Esophagus muscularis mucosa (tissue), 4 donors: ENCODE data around the gene GPR152. TPM values are rescaled to one million over a fixed set of nuclear protein-coding genes. Genes with fewer than 3 reads are reported as not detected.

ENCODE experiments used
- DNase-seq: peaks from one replicate; pipeline ENCODE4 v3.0.0-alpha.2; 2017; ENCODE audit errors: extremely low spot score
- H3K27ac ChIP-seq, 4 donors: fragments of 200-600 bp; sonication (generic); replicated peaks in 1 of 4; 1 replicate in 3 of 4; 2 replicates in 1 of 4; pipeline ENCODE4 v1.5.1; 2016 to 2019; ENCODE audit warnings: mild to moderate bottlenecking in 1 of 4
- H3K27me3 ChIP-seq, 4 donors: fragments of 200-600 bp; sonication (generic); one replicate each; pipeline versions ENCODE4 v1.5.1 to v1.6.0; 2016 to 2019
- H3K36me3 ChIP-seq, 4 donors: fragments of 200-600 bp; sonication (generic); one replicate each; pipeline ENCODE4 v1.5.1; 2016 to 2019
- H3K4me1 ChIP-seq, 4 donors: fragments of 200-600 bp; sonication (generic); one replicate each; pipeline ENCODE4 v1.5.1; 2016 to 2019
- H3K4me3 ChIP-seq, 4 donors: fragments of 200-600 bp; sonication (generic); 1 replicate in 2 of 4; 2 replicates in 2 of 4; pipeline ENCODE4 v1.5.1; 2016 to 2019; ENCODE audit warnings: mild to moderate bottlenecking in 4 of 4, moderate library complexity in 1 of 4
- H3K9me3 ChIP-seq, 4 donors: fragments of 200-600 bp; sonication (generic); 1 replicate in 3 of 4; 2 replicates in 1 of 4; pipeline ENCODE4 v1.5.1; 2016 to 2019
- EP300 ChIP-seq: sonication (generic); formaldehyde crosslinking; IDR thresholded peaks from one replicate; pipeline ENCODE4 v1.6.1; 2017; ENCODE audit warnings: antibody characterized with exemption
- POLR2A ChIP-seq: fragments of 450-650 bp; IDR thresholded peaks from one replicate; pipeline ENCODE4 v1.6.1; 2017; ENCODE audit warnings: antibody characterized with exemption, moderate library complexity, mild to moderate bottlenecking, low read depth
- POLR2AphosphoS5 ChIP-seq, 2 donors: sonication (generic); formaldehyde crosslinking; IDR thresholded peaks; one replicate each; pipeline ENCODE4 v1.6.1; 2017; ENCODE audit warnings: antibody characterized with exemption in 2 of 2
- WGBS: methylation state at CpG from one replicate; pipeline ENCODE4 v1.1.5; 2018; 5-methylcytosine and 5-hydroxymethylcytosine counted together
- intact Hi-C: fragments of 100-400 bp; cut with DNase I; formaldehyde crosslinking; loops from one replicate; pipeline ENCODE4 v1.15.1; 2023
- total RNA-seq, 4 donors: library from RNA; depleted of rRNA; stranded (reverse); fragments of >200 nt; gene quantifications; one replicate each; pipeline versions ENCODE4 v1.1.0 to v1.2.1, GENCODE V29; 2016
- TF ChIP-seq, protein P1 (sequence below), 3 experiments: fragments of 200-600 bp in 2 of 3; fragments of 450-650 bp in 1 of 3; sonication (generic) in 2 of 3; IDR thresholded peaks; one replicate each; pipeline ENCODE4 v1.5.1; 2017 to 2019; ENCODE audit warnings: antibody characterized with exemption in 3 of 3, mild to moderate bottlenecking in 2 of 3, moderate library complexity in 1 of 3

Gene GPR152
- total RNA-seq, 4 donors from 2014 or later: not detected

GRCh38 chr11:67492069-67492727, 39.7 kb upstream of the GPR152 start:
- no peak for DNase-seq
- WGBS: 90% methylated on average over 2 of the region's 19 CpGs
- peak overlapping the region in 2 of 4 donors; percentile 15 to 20 for H3K27ac ChIP-seq
- H3K27me3 ChIP-seq: no peaks in the 10 kb centered on the region
- no peak overlapping the region for H3K4me3 ChIP-seq
- peaks cover 0 to 13% (median 10%) of the 10 kb centered on the region in 4 donors for H3K4me1 ChIP-seq
- intact Hi-C loops: no loop called here
- TF ChIP-seq POLR2A (no peak), POLR2AphosphoS5 (IDR thresholded peaks at IDR 0.05) (no peak), EP300 (no peak)
- TF ChIP-seq, protein P1, sequence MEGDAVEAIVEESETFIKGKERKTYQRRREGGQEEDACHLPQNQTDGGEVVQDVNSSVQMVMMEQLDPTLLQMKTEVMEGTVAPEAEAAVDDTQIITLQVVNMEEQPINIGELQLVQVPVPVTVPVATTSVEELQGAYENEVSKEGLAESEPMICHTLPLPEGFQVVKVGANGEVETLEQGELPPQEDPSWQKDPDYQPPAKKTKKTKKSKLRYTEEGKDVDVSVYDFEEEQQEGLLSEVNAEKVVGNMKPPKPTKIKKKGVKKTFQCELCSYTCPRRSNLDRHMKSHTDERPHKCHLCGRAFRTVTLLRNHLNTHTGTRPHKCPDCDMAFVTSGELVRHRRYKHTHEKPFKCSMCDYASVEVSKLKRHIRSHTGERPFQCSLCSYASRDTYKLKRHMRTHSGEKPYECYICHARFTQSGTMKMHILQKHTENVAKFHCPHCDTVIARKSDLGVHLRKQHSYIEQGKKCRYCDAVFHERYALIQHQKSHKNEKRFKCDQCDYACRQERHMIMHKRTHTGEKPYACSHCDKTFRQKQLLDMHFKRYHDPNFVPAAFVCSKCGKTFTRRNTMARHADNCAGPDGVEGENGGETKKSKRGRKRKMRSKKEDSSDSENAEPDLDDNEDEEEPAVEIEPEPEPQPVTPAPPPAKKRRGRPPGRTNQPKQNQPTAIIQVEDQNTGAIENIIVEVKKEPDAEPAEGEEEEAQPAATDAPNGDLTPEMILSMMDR (IDR thresholded peaks at IDR 0.05): no peak
- H3K36me3 ChIP-seq: peaks cover 20 to 96% (median 90%) of the 10 kb centered on the region in 4 donors
- H3K9me3 ChIP-seq: no peaks in the 10 kb centered on the region

GRCh38 chr11:67491276-67492068, 38.9 kb upstream of the GPR152 start:
- peak overlapping the region; percentile 20 to 49 (median 41) for H3K27ac ChIP-seq
- intact Hi-C loops: no loop called here
- 84% methylated on average over 15 of the region's 24 CpGs for WGBS
- no peak overlapping the region for H3K4me3 ChIP-seq
- peaks cover 22 to 98% (median 89%) of the 10 kb centered on the region in 4 donors for H3K36me3 ChIP-seq
- DNase-seq: no peak
- no peaks in the 10 kb centered on the region for H3K27me3 ChIP-seq
- H3K4me1 ChIP-seq: peaks cover 0 to 16% (median 11%) of the 10 kb centered on the region in 4 donors
- no peak for TF ChIP-seq EP300
- TF ChIP-seq POLR2AphosphoS5 (IDR thresholded peaks at IDR 0.05): no peak
- no peak for TF ChIP-seq POLR2A
- TF ChIP-seq, protein P1 (IDR thresholded peaks at IDR 0.05): no peak
- no peaks in the 10 kb centered on the region for H3K9me3 ChIP-seq

DNA sequence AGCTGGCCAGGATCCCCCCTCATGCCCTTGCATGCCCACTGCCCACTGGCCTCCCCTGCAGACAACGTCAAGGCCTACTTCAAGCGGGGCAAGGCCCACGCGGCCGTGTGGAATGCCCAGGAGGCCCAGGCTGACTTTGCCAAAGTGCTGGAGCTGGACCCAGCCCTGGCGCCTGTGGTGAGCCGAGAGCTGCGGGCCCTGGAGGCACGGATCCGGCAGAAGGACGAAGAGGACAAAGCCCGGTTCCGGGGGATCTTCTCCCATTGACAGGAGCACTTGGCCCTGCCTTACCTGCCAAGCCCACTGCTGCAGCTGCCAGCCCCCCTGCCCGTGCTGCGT, 38.2 kb upstream of the GPR152 start:
- DNase-seq: no peak
- TF ChIP-seq, protein P1 (IDR thresholded peaks at IDR 0.05): no peak
- TF ChIP-seq POLR2A (no peak), POLR2AphosphoS5 (IDR thresholded peaks at IDR 0.05) (no peak), EP300 (no peak)
- Histone ChIP-seq H3K4me3 (no peak overlapping the region), H3K36me3 (peaks cover 22 to 92% (median 83%) of the 10 kb centered on the region in 4 donors), H3K4me1 (peaks cover 3 to 23% (median 17%) of the 10 kb centered on the region in 4 donors), H3K27me3 (no peaks in the 10 kb centered on the region), H3K27ac (peak overlapping the region in 3 of 4 donors; percentile 13 to 49 (median 39)), H3K9me3 (no peaks in the 10 kb centered on the region)
- intact Hi-C loops: no loop called here
- 73% methylated on average over 13 of the region's 15 CpGs for WGBS

- H3K4me3 ChIP-seq: no peak overlapping the region
- peaks cover 3 to 29% (median 22%) of the 10 kb centered on the region in 4 donors for H3K4me1 ChIP-seq
- WGBS: 88% methylated on average over 4 of the region's 23 CpGs
- no peaks in the 10 kb centered on the region for H3K9me3 ChIP-seq
- no peaks in the 10 kb centered on the region for H3K27me3 ChIP-seq
- H3K27ac ChIP-seq: peak overlapping the region in 3 of 4 donors; percentile 13 to 49 (median 39)
- TF ChIP-seq, protein P1 (IDR thresholded peaks at IDR 0.05): no peak
- no peak for DNase-seq
- intact Hi-C loops: no loop called here
- H3K36me3 ChIP-seq: peaks cover 22 to 86% (median 77%) of the 10 kb centered on the region in 4 donors
Measured at GRCh38 chr11:67489885-67490726, 37.6 kb upstream of the GPR152 start.
